Activated naive CD8-positive, alpha-beta T cell treated with anti-CD3 and anti-CD28 coated beads, Interleukin-2, amount 50 U/mL, for 24 hours (primary cell): ENCODE data around the gene SGSM2.

Experiments
- ATAC-seq: fragments of 150-1000 bp; cut with Tn5 transposase; one replicate; pipeline ENCODE4 v1.10.0; 2021
- DNase-seq: peaks from one replicate; pipeline ENCODE4 v3.0.0; 2021
- H3K27ac Mint-ChIP-seq: one replicate; pipeline ENCODE4 v1.8.0; 2021; ENCODE audit warnings: mild to moderate bottlenecking, mixed read lengths
- H3K27me3 Mint-ChIP-seq: one replicate; pipeline ENCODE4 v1.8.0; 2021; ENCODE audit warnings: mixed read lengths
- H3K36me3 Mint-ChIP-seq: one replicate; pipeline ENCODE4 v1.8.0; 2021; ENCODE audit warnings: low read depth, mixed read lengths
- H3K4me1 Mint-ChIP-seq: one replicate; pipeline ENCODE4 v1.8.0; 2021; ENCODE audit warnings: mixed read lengths
- H3K4me3 Mint-ChIP-seq: one replicate; pipeline ENCODE4 v1.8.0; 2021; ENCODE audit warnings: mild to moderate bottlenecking, moderate library complexity, mixed read lengths
- H3K9me3 Mint-ChIP-seq: one replicate; pipeline ENCODE4 v1.8.0; 2021; ENCODE audit warnings: mixed read lengths

SGSM2 gene

GRCh38 chr17:2370211-2370589, 32.9 kb downstream of the SGSM2 start:
- DNase-seq = no peak
- Mint-ChIP-seq H3K4me1 (no peaks in the 10 kb centered on the region), H3K27ac (no peak overlapping the region), H3K36me3 (no peaks in the 10 kb centered on the region), H3K9me3 (no peaks in the 10 kb centered on the region), H3K27me3 (no peaks in the 10 kb centered on the region), H3K4me3 (no peak overlapping the region)
- ATAC-seq = no peak

DNA sequence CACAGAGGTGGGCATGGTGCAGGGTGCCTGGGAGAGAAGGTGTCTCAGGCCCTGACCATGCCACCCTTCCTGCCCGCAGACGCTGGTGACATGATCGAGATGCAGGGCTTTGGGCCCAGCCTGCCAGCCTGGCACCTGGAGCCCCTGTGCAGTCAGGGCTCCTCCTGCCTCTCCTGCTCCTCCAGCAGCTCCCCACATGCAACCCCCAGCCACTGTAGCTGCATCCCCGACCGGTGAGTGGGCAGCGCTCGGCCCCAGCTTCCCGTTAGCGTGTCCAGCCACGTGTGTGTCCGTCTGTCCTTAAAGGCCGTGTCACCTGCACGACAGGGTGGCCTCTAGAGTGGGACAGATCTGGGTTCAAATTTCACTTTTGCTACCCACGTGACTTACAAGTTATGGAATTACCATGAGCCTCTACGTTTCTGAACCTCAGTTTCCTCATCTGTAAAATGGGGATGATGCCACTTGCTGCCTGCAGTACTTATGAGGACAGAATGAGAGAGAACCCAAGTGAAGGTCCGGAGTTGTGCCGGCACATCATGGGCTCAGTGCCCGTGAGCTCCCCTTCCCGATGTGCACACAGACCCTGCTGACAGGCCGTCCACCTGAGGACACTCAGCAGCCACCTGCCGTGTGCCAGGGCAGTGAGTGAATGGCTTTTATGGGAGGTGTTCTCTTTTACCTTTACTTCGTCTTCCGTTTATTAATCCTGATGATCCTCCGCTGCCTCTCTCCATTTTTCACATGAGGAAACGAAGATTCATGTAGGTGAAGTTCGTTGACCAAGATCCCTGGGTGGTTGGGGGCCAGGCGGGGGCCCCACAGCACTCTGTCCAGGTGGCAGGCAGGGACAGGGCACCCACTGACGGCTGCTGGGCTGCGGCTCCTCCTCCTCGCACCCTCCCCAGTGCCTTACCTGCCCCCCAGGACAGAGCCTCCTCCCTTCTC, 34.2 kb downstream of the SGSM2 start:
- H3K4me1 Mint-ChIP-seq = no peaks in the 10 kb centered on the region
- H3K4me3 Mint-ChIP-seq = no peak overlapping the region
- no peaks in the 10 kb centered on the region for H3K27me3 Mint-ChIP-seq
- DNase-seq = no peak
- no peak overlapping the region for H3K27ac Mint-ChIP-seq
- H3K36me3 Mint-ChIP-seq = no peaks in the 10 kb centered on the region
- ATAC-seq = no peak
- H3K9me3 Mint-ChIP-seq = no peaks in the 10 kb centered on the region

- no peaks in the 10 kb centered on the region for H3K36me3 Mint-ChIP-seq
- no peak for ATAC-seq
Observed at GRCh38 chr17:2372180-2372579, 34.9 kb downstream of the SGSM2 start.

DNA sequence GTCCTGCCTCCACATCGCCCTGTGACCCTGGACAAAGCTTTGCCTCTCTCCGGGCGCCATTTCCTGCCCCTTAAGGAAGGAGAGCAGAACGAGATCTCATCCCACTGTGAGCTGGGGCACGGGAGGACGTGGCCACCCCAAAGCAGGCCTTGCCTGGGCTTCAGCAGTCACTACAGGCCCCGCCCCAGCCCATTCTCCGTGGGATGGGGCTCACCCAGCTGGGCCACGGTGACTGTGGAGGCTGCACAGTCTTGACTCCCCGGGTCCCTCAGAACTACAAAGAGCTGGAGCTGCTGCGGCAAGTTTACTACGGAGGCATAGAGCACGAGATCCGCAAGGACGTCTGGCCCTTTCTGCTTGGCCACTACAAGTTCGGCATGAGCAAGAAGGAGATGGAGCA, 35.4 kb downstream of the SGSM2 start:
- ATAC-seq = no peak
- no peaks in the 10 kb centered on the region for H3K4me1 Mint-ChIP-seq
- no peak overlapping the region for H3K27ac Mint-ChIP-seq
- no peak overlapping the region for H3K4me3 Mint-ChIP-seq
- no peaks in the 10 kb centered on the region for H3K27me3 Mint-ChIP-seq
- no peaks in the 10 kb centered on the region for H3K36me3 Mint-ChIP-seq
- H3K9me3 Mint-ChIP-seq = no peaks in the 10 kb centered on the region
- DNase-seq = no peak

More at GRCh38 chr17:2372180-2372579, 34.9 kb downstream of the SGSM2 start:
- Mint-ChIP-seq H3K27me3 (no peaks in the 10 kb centered on the region), H3K4me3 (no peak overlapping the region), H3K4me1 (no peaks in the 10 kb centered on the region), H3K27ac (no peak overlapping the region), H3K9me3 (no peaks in the 10 kb centered on the region)
- no peak for DNase-seq

DNA sequence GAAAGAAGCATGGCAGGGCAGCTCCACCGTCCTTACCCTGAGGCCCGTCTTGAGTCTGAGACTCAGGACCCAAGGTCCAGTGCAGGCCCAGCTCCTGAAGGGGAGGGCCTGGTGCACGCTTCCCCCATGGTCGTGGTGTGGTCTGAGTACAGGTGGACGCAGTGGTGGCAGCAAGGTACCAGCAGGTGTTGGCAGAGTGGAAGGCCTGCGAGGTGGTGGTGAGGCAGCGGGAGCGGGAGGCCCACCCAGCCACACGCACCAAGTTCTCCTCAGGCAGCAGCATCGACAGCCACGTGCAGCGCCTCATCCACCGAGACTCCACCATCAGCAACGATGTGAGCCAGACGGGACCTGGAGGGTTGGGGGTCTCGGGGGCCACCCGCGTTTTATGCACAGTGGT, 35.9 kb downstream of the SGSM2 start:
- Mint-ChIP-seq H3K27ac (no peak overlapping the region), H3K36me3 (no peaks in the 10 kb centered on the region), H3K4me1 (no peaks in the 10 kb centered on the region), H3K9me3 (no peaks in the 10 kb centered on the region), H3K27me3 (no peaks in the 10 kb centered on the region), H3K4me3 (no peak overlapping the region)
- ATAC-seq (no peak), DNase-seq (no peak)

- Mint-ChIP-seq H3K4me1 (no peaks in the 10 kb centered on the region), H3K27me3 (no peaks in the 10 kb centered on the region), H3K4me3 (no peak overlapping the region), H3K9me3 (no peaks in the 10 kb centered on the region), H3K36me3 (no peaks in the 10 kb centered on the region), H3K27ac (no peak overlapping the region)
- DNase-seq = no peak
- ATAC-seq = no peak
Observed at GRCh38 chr17:2374549-2375285, 37.4 kb downstream of the SGSM2 start.

GRCh38 chr17:2375406-2375805, 38.1 kb downstream of the SGSM2 start:
- Mint-ChIP-seq H3K4me3 (no peak overlapping the region), H3K9me3 (no peaks in the 10 kb centered on the region), H3K27ac (no peak overlapping the region), H3K27me3 (no peaks in the 10 kb centered on the region), H3K36me3 (no peaks in the 10 kb centered on the region), H3K4me1 (no peaks in the 10 kb centered on the region)
- DNase-seq = no peak
- ATAC-seq = no peak

DNA sequence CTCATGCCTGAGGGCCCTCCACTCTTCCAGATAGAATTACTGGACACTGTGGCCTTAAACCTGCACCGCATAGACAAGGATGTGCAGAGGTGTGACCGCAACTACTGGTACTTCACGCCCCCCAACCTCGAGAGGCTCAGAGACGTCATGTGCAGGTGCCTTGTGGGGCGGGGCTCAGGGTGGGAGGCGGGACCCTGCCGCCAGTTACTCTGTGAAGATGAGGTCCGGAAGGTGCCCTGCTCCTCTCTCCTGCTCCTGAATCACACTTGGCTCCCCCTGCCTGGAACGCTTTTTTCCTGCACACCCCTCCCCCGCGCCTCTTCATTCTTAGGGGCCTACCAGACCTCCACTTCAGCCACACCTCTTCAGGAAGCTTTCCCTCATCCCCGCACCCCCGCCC, 38.8 kb downstream of the SGSM2 start:
- Mint-ChIP-seq H3K4me3 (no peak overlapping the region), H3K9me3 (no peaks in the 10 kb centered on the region), H3K36me3 (no peaks in the 10 kb centered on the region), H3K27ac (no peak overlapping the region), H3K4me1 (no peaks in the 10 kb centered on the region), H3K27me3 (no peaks in the 10 kb centered on the region)
- ATAC-seq = no peak
- DNase-seq = no peak

GRCh38 chr17:2377659-2378058, 40.4 kb downstream of the SGSM2 start:
- DNase-seq (no peak), ATAC-seq (no peak)
- H3K9me3 Mint-ChIP-seq = no peaks in the 10 kb centered on the region
- no peak overlapping the region for H3K27ac Mint-ChIP-seq
- no peaks in the 10 kb centered on the region for H3K4me1 Mint-ChIP-seq
- H3K4me3 Mint-ChIP-seq = no peak overlapping the region
- H3K36me3 Mint-ChIP-seq = no peaks in the 10 kb centered on the region
- H3K27me3 Mint-ChIP-seq = no peaks in the 10 kb centered on the region

DNA sequence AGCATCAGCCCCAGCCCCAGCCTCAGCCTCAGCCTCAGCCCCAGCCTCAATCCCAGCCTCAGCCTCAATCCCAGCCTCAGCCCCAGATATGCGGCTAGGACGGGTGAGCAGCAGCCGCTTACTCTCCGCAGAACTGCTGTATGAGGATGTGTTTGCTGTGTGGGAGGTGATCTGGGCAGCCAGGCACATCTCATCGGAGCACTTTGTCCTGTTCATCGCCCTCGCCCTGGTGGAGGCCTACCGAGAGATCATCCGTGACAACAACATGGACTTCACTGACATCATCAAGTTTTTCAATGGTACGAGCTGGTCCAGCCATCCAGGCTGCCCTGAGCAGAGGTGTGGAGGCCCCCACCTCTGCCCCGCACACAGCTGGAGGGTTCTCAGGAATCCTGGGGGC, 41.6 kb downstream of the SGSM2 start:
- H3K9me3 Mint-ChIP-seq = no peaks in the 10 kb centered on the region
- H3K4me3 Mint-ChIP-seq = no peak overlapping the region
- ATAC-seq = no peak
- no peaks in the 10 kb centered on the region for H3K36me3 Mint-ChIP-seq
- H3K27ac Mint-ChIP-seq = no peak overlapping the region
- no peaks in the 10 kb centered on the region for H3K27me3 Mint-ChIP-seq
- no peak for DNase-seq
- H3K4me1 Mint-ChIP-seq = no peaks in the 10 kb centered on the region

- DNase-seq (no peak), ATAC-seq (no peak)
- H3K27ac Mint-ChIP-seq = no peak overlapping the region
- no peaks in the 10 kb centered on the region for H3K4me1 Mint-ChIP-seq
- no peaks in the 10 kb centered on the region for H3K36me3 Mint-ChIP-seq
- no peaks in the 10 kb centered on the region for H3K27me3 Mint-ChIP-seq
- no peak overlapping the region for H3K4me3 Mint-ChIP-seq
- H3K9me3 Mint-ChIP-seq = no peaks in the 10 kb centered on the region
Observed at GRCh38 chr17:2379489-2380225, 42.4 kb downstream of the SGSM2 start.

DNA sequence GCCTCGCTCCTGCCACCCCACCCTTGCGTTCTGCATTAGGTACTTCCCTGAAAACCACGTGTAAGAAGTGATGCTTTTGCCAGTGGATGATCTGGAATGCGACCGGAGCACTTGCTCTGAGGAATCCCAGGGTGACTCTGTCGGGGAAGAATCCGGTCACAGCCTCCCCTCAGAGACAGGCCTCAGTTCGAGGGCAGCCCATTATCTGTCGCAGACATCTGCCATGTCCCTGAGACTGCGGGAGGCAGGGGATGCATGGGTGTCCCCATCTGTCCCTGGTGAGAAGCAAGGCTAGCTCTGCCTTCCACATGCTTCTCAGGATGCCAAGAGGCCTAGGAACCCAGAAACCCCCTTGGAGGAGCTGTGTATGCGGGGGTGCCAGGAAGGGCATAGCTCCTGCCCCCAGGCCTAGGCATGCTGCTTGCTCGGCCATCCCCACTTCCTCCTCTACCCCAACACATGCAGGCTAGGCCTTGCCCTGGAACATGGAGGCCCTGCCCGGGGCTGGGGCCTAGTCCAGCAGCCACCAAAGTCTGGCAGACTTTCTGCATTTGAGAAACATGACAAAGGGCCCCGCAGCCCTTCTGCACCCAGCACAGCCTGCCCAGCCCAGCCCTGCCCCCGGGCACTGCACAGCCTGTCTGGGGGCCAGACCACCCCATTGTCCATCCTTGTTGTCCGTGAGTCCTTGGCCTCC, 43.1 kb downstream of the SGSM2 start:
- ATAC-seq = no peak
- H3K4me3 Mint-ChIP-seq = no peak overlapping the region
- no peaks in the 10 kb centered on the region for H3K4me1 Mint-ChIP-seq
- H3K27ac Mint-ChIP-seq = no peak overlapping the region
- no peaks in the 10 kb centered on the region for H3K36me3 Mint-ChIP-seq
- H3K9me3 Mint-ChIP-seq = no peaks in the 10 kb centered on the region
- H3K27me3 Mint-ChIP-seq = no peaks in the 10 kb centered on the region
- no peak for DNase-seq

- Mint-ChIP-seq H3K4me1 (no peaks in the 10 kb centered on the region), H3K27ac (no peak overlapping the region), H3K4me3 (no peak overlapping the region), H3K27me3 (no peaks in the 10 kb centered on the region), H3K36me3 (no peaks in the 10 kb centered on the region), H3K9me3 (no peaks in the 10 kb centered on the region)
- ATAC-seq = no peak
- DNase-seq = no peak
Observed at GRCh38 chr17:2380950-2381649, 43.8 kb downstream of the SGSM2 start.
